DND-41 (cell line): Measurements from ENCODE around the gene NPFF.

Experiments used
- EZH2 ChIP-seq: IDR thresholded peaks from 3 replicates; pipeline ENCODE4 v1.6.1; 2012; ENCODE audit warnings: borderline replicate concordance, low read depth, mild to moderate bottlenecking, moderate library complexity, low read length, inconsistent platforms; ENCODE audit not compliant: severe bottlenecking
- TF ChIP-seq, protein P1 (sequence below): IDR thresholded peaks from 2 replicates; pipeline ENCODE4 v1.5.1; 2012; ENCODE audit warnings: borderline replicate concordance, low read length, moderate library complexity, mild to moderate bottlenecking; ENCODE audit not compliant: poor library complexity, severe bottlenecking; ENCODE audit errors: extremely low read depth

DNA sequence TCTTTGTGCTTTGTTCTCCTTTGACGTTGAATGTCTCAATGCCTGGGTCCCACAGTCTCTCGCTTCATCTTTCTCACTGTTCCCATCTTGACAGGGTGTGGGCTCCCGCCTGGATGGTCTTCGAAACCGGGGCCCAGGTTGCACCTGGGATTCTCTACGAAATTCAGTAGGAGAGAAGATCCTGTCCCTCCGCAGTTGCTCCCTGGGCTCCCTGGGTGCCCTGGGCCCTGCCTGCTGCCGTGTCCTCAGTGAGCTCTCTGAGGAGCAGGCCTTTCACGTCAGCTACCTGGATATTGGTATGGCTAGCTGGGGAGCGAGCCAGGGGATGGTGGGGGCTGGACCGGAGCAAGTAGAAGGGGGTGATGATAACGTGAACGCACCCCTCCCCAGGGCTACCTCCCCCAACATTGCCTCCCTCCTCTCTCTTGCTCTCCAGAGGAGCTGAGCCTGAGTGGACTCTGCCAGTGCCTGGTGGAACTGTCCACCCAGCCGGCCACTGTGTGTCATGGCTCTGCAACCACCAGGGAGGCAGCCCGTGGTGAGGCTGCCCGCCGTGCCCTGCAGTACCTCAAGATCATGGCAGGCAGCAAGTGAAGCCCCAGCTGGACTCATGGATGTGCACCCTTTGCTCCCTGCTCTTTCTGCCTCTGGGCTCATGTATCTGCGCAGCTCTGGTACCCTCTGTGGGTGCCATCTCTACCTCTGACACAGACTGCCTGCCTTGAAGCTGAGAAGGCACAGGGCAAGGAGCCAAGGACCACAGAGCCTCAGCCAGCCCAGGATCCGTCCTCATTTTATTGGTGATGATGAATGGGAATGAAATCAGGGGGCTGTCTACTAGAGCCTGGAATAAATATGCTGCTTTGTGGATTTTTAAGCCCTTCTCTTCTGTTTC lies 1.5 kb downstream of the NPFF start:
- no peak for TF ChIP-seq EZH2
- TF ChIP-seq, protein P1, sequence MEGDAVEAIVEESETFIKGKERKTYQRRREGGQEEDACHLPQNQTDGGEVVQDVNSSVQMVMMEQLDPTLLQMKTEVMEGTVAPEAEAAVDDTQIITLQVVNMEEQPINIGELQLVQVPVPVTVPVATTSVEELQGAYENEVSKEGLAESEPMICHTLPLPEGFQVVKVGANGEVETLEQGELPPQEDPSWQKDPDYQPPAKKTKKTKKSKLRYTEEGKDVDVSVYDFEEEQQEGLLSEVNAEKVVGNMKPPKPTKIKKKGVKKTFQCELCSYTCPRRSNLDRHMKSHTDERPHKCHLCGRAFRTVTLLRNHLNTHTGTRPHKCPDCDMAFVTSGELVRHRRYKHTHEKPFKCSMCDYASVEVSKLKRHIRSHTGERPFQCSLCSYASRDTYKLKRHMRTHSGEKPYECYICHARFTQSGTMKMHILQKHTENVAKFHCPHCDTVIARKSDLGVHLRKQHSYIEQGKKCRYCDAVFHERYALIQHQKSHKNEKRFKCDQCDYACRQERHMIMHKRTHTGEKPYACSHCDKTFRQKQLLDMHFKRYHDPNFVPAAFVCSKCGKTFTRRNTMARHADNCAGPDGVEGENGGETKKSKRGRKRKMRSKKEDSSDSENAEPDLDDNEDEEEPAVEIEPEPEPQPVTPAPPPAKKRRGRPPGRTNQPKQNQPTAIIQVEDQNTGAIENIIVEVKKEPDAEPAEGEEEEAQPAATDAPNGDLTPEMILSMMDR = no peak
